A673 (cell line): ENCODE data around the gene ZNF277. TPM values are rescaled to one million over a fixed set of nuclear protein-coding genes. Genes with fewer than 3 reads are reported as not detected.

Experiments
- BruUV-seq: library from RNA; stranded (reverse); fragments of 400-500 nt; replicated peaks from 2 replicates; lab custom pipeline; 2021; lab: Mats Ljungman, UMichigan
- CTCF ChIA-PET: fragments of 300-600 bp; sonication (Branson Sonifier 250); formaldehyde crosslinking; loops from one replicate; lab custom pipeline; 2022; ENCODE audit warnings: antibody characterized with exemption; lab: Charles Lee
- POLR2A ChIA-PET: fragments of 300-600 bp; sonication (Branson Sonifier 250); formaldehyde crosslinking; loops from one replicate; lab custom pipeline; 2022; ENCODE audit warnings: antibody characterized with exemption; ENCODE audit not compliant: low non-redundant PET; lab: Charles Lee
- DNase-seq: peaks from one replicate; pipeline ENCODE4 v3.0.0-alpha.2; 2015; ENCODE audit warnings: low spot score
- H3K27ac ChIP-seq: fragments of 200-600 bp; sonication (generic); 2 replicates; pipeline ENCODE4 v1.5.1; 2016; ENCODE audit warnings: mixed run types, low read depth, mild to moderate bottlenecking, mixed read lengths, antibody characterized with exemption, low read length; ENCODE audit not compliant: poor library complexity, severe bottlenecking
- H3K27me3 ChIP-seq: fragments of 200-600 bp; sonication (generic); replicated peaks from 2 replicates; pipeline ENCODE4 v1.6.1; 2017; ENCODE audit warnings: mixed run types, low read depth, mild to moderate bottlenecking, mixed read lengths, antibody characterized with exemption, low read length; ENCODE audit not compliant: insufficient read depth, poor library complexity
- H3K36me3 ChIP-seq: fragments of 200-600 bp; sonication (generic); 2 replicates; pipeline ENCODE4 v1.6.1; 2016; ENCODE audit warnings: mixed run types, mild to moderate bottlenecking, mixed read lengths, antibody characterized with exemption, low read length; ENCODE audit not compliant: insufficient read depth, poor library complexity, severe bottlenecking
- H3K4me1 ChIP-seq: fragments of 200-600 bp; sonication (generic); 2 replicates; pipeline ENCODE4 v1.6.1; 2017; ENCODE audit warnings: mixed run types, mild to moderate bottlenecking, mixed read lengths, antibody characterized with exemption, low read length; ENCODE audit not compliant: insufficient read depth, poor library complexity, severe bottlenecking
- H3K4me3 ChIP-seq: fragments of 200-600 bp; sonication (generic); 2 replicates; pipeline ENCODE4 v1.5.1; 2016; ENCODE audit warnings: low read depth, mixed run types, mild to moderate bottlenecking, mixed read lengths, low read length; ENCODE audit not compliant: poor library complexity, severe bottlenecking
- H3K9me3 ChIP-seq: fragments of 200-600 bp; sonication (generic); 2 replicates; pipeline ENCODE4 v1.6.1; 2016; ENCODE audit warnings: mixed run types, low read depth, mild to moderate bottlenecking, mixed read lengths, antibody characterized with exemption, low read length; ENCODE audit not compliant: poor library complexity, severe bottlenecking
- EZH2 ChIP-seq: fragments of 200-600 bp; sonication (generic); IDR thresholded peaks from 2 replicates; pipeline ENCODE4 v1.6.1; 2017; ENCODE audit warnings: borderline replicate concordance, low read depth, mild to moderate bottlenecking, mixed read lengths, antibody characterized with exemption, low read length; ENCODE audit not compliant: poor library complexity, severe bottlenecking
- intact Hi-C: fragments of 100-400 bp; cut with micrococcal nuclease; formaldehyde crosslinking; loops from one replicate; pipeline ENCODE4 v1.10.0; 2022; ENCODE audit not compliant: unreplicated experiment
- total RNA-seq: library from RNA; stranded (reverse); gene quantifications from 2 replicates; pipeline ENCODE4 v1.2.3, GENCODE V29; 2021
- TF ChIP-seq, protein P1 (sequence below): fragments of 300-800, 200-600 bp; sonication (generic); conservative IDR thresholded peaks from 2 replicates; pipeline ENCODE4 v1.5.1; 2017; ENCODE audit warnings: low read depth, mild to moderate bottlenecking, antibody characterized with exemption, low read length, moderate library complexity, mixed read lengths

Gene ZNF277
- total RNA-seq, 1 experiment from 2014 or later = 17.7 TPM

DNA sequence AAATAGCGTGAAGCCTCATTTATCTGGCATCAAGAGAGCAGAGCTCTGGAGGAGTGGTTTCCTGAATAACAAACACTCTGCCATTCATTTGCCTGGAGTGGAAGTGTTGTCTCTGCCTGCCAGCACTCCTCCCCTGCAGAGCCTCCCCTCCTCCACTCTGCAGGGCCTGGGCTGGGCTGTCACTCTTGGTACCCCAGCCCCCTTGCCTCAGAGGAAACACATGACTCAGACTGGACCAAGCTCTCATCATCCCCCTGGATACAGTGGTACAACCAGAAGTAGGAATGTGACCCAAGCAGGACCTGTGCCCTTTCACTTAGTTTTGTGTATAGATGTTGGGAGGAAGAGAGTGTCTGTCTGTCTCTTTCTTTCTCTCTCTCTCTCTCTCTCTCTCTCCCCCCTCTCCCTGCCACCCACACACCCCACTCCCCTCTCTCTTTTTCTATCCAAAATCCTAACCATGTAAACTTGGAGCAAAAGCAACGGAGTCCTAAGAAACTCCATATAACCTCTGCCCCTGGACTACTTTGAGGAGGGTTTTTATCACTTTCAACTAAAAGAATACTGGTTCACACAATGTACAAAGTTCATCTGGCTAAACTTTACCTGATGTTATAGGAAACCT lies 44.2 kb upstream of the ZNF277 start:
- ChIA-PET POLR2A (no interaction called here), CTCF (no interaction called here)
- Histone ChIP-seq H3K4me1 (peaks cover 34% of the 10 kb centered on the region), H3K9me3 (no peaks in the 10 kb centered on the region), H3K36me3 (no peaks in the 10 kb centered on the region), H3K27ac (no peak overlapping the region), H3K27me3 (no peaks in the 10 kb centered on the region), H3K4me3 (no peak overlapping the region)
- DNase-seq = peak; percentile 82
- intact Hi-C loops = no loop called here
- no peak for TF ChIP-seq EZH2
- TF ChIP-seq, protein P1, sequence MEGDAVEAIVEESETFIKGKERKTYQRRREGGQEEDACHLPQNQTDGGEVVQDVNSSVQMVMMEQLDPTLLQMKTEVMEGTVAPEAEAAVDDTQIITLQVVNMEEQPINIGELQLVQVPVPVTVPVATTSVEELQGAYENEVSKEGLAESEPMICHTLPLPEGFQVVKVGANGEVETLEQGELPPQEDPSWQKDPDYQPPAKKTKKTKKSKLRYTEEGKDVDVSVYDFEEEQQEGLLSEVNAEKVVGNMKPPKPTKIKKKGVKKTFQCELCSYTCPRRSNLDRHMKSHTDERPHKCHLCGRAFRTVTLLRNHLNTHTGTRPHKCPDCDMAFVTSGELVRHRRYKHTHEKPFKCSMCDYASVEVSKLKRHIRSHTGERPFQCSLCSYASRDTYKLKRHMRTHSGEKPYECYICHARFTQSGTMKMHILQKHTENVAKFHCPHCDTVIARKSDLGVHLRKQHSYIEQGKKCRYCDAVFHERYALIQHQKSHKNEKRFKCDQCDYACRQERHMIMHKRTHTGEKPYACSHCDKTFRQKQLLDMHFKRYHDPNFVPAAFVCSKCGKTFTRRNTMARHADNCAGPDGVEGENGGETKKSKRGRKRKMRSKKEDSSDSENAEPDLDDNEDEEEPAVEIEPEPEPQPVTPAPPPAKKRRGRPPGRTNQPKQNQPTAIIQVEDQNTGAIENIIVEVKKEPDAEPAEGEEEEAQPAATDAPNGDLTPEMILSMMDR = no peak
- BruUV-seq = no TSS peak

DNA sequence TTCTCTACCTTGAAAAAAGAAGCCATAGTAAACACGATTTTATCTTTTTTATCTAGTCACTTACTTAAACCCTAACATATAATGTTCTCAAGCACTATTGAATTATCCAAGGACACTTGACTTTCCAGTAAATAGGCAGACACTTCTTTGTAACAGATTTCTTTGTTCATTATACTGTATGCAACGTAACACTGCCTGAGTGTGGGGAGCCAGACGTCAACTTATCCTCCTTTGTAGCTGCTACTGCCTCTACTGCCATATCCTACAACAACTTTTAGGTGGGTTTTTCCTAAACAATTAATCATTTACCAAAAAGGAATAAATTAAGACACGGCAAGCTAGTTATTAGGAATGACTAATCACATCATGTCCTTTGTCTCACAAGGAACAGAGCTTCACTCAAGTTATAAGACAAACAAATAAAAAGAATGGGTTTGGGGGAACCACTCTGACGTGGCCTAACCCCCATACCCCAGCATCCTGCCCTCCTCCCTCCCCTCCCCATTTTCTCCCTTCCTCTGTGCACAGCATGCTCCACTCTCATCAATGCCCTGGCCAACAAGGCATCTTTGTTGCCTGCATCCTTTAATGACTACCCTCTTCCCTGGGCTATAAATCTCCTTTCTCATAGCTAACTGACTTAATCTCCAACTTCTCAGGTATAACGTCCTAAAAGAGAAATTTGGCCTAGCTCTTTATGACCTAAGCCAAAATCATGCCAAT lies 43.5 kb upstream of the ZNF277 start:
- no peak for TF ChIP-seq EZH2
- TF ChIP-seq, protein P1 = no peak
- ChIA-PET POLR2A (no interaction called here), CTCF (no interaction called here)
- Histone ChIP-seq H3K27me3 (no peaks in the 10 kb centered on the region), H3K36me3 (no peaks in the 10 kb centered on the region), H3K9me3 (no peaks in the 10 kb centered on the region), H3K27ac (no peak overlapping the region), H3K4me1 (peaks cover 34% of the 10 kb centered on the region), H3K4me3 (no peak overlapping the region)
- DNase-seq = peak; percentile 3
- intact Hi-C loops = no loop called here
- BruUV-seq = no TSS peak

DNA sequence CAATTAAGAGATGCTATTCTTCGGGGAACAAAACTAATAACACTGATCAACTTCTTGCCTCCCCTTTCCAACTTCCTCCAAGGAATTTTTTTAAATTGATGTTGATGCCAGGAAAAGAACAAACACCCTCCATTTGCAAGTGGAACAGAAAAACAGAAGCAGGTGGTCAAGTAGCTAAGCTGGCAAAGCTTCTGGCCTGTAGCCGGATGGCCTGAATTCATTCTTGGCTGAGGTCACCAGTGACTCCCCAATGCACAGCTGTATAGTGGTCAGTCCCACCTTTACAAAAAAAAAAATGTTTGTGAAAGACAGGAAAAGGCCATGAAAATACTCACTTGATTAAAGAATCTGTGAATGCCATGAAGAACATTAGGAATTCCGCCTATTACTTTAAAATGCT lies 39.3 kb upstream of the ZNF277 start:
- Histone ChIP-seq H3K27ac (no peak overlapping the region), H3K27me3 (no peaks in the 10 kb centered on the region), H3K4me3 (no peak overlapping the region), H3K36me3 (no peaks in the 10 kb centered on the region), H3K9me3 (no peaks in the 10 kb centered on the region), H3K4me1 (peaks cover 11% of the 10 kb centered on the region)
- POLR2A ChIA-PET = no interaction called here
- intact Hi-C loops = no loop called here
- CTCF ChIA-PET = no interaction called here
- BruUV-seq = no TSS peak
- TF ChIP-seq, protein P1 = no peak
- TF ChIP-seq EZH2 = no peak
- DNase-seq = no peak
